ENCODE measurements around the gene CD180. TPM values are rescaled to one million over a fixed set of nuclear protein-coding genes. Genes with fewer than 3 reads are reported as not detected.
A peak's percentile ranks its signal among the peaks of the same experiment; 100 is the strongest.

Gene CD180
- total RNA-seq, 4 donors from 2014 or later: 0.10 to 0.56 (median 0.22) TPM; not detected in 1

DNA sequence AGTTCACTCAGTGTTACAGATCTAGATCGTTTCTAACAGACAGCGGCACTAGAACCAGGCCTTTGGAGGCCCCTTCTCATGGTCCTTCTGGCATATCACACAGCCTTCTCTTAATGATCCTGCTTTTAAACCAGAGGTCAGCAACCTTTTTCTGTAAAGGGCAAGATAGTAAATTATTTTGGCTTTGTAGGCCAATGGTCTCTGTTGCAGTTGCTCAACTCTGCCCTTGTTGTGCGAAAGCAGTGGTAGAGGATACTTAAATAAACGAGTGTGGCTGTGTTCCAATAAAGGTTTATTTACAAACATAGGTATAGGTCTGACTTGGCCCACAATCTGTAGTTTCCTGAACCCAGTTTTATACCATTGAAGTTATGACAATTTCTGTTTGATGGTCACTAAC lies 47.3 kb upstream of the CD180 start:
- DNase-seq (no peak), ATAC-seq (no peak)
- Histone ChIP-seq H3K9me3 (no peaks in the 10 kb centered on the region), H3K4me1 (peaks cover 6 to 11% of the 10 kb centered on the region in 2 donors), H3K4me3 (no peak overlapping the region), H3K36me3 (no peaks in the 10 kb centered on the region), H3K27ac (peak overlapping the region in 1 of 4 donors; percentile 13), H3K27me3 (no peaks in the 10 kb centered on the region)
- TF ChIP-seq, protein P1, sequence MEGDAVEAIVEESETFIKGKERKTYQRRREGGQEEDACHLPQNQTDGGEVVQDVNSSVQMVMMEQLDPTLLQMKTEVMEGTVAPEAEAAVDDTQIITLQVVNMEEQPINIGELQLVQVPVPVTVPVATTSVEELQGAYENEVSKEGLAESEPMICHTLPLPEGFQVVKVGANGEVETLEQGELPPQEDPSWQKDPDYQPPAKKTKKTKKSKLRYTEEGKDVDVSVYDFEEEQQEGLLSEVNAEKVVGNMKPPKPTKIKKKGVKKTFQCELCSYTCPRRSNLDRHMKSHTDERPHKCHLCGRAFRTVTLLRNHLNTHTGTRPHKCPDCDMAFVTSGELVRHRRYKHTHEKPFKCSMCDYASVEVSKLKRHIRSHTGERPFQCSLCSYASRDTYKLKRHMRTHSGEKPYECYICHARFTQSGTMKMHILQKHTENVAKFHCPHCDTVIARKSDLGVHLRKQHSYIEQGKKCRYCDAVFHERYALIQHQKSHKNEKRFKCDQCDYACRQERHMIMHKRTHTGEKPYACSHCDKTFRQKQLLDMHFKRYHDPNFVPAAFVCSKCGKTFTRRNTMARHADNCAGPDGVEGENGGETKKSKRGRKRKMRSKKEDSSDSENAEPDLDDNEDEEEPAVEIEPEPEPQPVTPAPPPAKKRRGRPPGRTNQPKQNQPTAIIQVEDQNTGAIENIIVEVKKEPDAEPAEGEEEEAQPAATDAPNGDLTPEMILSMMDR (IDR thresholded peaks at IDR 0.05 in 4 of 5, conservative IDR thresholded peaks at IDR 0.05 in 1 of 5): no peak
- TF ChIP-seq POLR2A (IDR thresholded peaks at IDR 0.05): no peak
- intact Hi-C loops (cut with DNase I; ENCODE audit: low total_unique reads): loop anchor here (10.0 kb wide), 5 partner anchors 221 to 1211 kb away; no protein-coding TSS in a partner anchor
- in situ Hi-C loops (cut with MboI; ENCODE audit: low sequenced_read_pairs in 4 of 4): loop anchor here (10.0 to 25.0 kb wide), 6 partner anchors 568 to 1221 kb away; no protein-coding TSS in a partner anchor

DNA sequence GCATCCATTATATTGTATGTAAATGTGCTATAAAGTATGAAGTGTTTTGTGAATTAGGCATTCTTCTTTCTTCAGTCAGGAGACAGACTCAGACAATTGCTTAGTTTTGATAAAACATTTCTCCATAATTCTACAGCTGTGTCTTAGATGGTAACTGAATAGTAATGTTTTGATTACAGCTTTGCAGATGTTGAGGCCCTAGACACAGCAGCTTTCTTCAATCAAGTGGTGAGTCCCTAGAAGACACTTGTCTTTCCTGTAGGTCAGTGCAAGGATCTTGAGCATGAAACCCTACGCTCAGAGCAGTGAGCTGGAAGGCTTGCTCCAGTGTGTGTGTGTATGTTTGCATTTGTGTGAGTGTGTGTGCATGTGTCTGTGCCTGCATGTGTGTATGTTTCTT lies 46.8 kb upstream of the CD180 start:
- no peak for ATAC-seq
- in situ Hi-C loops (cut with MboI; ENCODE audit: low sequenced_read_pairs in 4 of 4): loop anchor here (10.0 to 25.0 kb wide), 6 partner anchors 569 to 1221 kb away; no protein-coding TSS in a partner anchor
- TF ChIP-seq POLR2A (IDR thresholded peaks at IDR 0.05): no peak
- TF ChIP-seq, protein P1 (IDR thresholded peaks at IDR 0.05 in 4 of 5, conservative IDR thresholded peaks at IDR 0.05 in 1 of 5): no peak

DNA sequence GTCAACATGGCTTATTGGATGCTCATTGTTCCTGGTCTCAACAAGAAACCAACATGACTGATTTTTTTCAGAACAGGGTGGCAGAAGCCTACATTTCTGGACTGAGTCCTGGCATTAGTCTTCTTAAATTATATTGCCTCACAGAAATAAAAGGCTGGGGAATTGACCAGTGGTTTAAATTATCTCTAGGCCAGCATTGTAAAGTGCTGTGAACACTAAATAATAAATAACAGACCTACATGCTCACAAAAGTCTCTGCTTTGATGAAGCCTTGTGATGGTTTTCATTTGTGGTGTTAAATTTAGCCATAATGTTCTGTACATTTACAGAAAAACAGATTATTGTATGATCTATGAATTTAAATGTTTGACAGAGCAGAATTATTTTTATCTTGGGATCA lies 44.7 kb upstream of the CD180 start:
- Histone ChIP-seq H3K27me3 (no peaks in the 10 kb centered on the region), H3K9me3 (no peaks in the 10 kb centered on the region), H3K36me3 (no peaks in the 10 kb centered on the region), H3K27ac (no peak overlapping the region), H3K4me3 (no peak overlapping the region), H3K4me1 (peaks cover 0 to 6% of the 10 kb centered on the region in 2 donors)
- ATAC-seq (no peak), DNase-seq (no peak)
- TF ChIP-seq, protein P1 (IDR thresholded peaks at IDR 0.05 in 4 of 5, conservative IDR thresholded peaks at IDR 0.05 in 1 of 5): no peak
- TF ChIP-seq POLR2A (IDR thresholded peaks at IDR 0.05): no peak
- in situ Hi-C loops (cut with MboI; ENCODE audit: low sequenced_read_pairs in 4 of 4) (loop anchor here (10.0 to 25.0 kb wide), 6 partner anchors 571 to 1223 kb away; no protein-coding TSS in a partner anchor), intact Hi-C loops (cut with DNase I; ENCODE audit: low total_unique reads) (loop anchor here (10.0 kb wide), 5 partner anchors 223 to 1213 kb away; no protein-coding TSS in a partner anchor)

More for the DNA sequence above, 46.8 kb upstream of the CD180 start:
- no peak overlapping the region for H3K27ac ChIP-seq
- peaks cover 0 to 8% of the 10 kb centered on the region in 2 donors for H3K4me1 ChIP-seq
- no peak overlapping the region for H3K4me3 ChIP-seq
- no peak for DNase-seq
- intact Hi-C loops (cut with DNase I; ENCODE audit: low total_unique reads): loop anchor here (10.0 kb wide), 5 partner anchors 221 to 1211 kb away; no protein-coding TSS in a partner anchor
- H3K36me3 ChIP-seq: no peaks in the 10 kb centered on the region
- H3K27me3 ChIP-seq: no peaks in the 10 kb centered on the region
- no peaks in the 10 kb centered on the region for H3K9me3 ChIP-seq

DNA sequence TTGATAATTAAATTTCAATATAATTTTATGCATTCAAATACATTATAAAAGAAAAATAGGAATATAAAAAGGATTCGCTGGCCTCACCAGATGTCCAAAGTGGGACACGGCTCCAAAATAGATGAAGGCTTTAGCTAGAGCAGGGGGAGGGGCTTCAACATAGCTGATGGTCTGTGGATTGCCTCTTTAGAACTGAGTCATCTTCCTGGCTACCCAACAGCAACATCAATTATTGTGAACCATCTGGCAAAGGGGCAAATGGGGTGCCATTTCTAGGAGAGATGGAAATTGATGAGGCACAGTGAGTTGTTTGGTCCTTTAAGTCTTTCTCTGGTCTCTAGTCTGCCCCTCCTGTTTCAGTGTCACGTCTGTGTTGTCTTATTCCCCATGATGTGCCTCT lies 44.2 kb upstream of the CD180 start:
- in situ Hi-C loops (cut with MboI; ENCODE audit: low sequenced_read_pairs in 4 of 4): loop anchor here (10.0 to 25.0 kb wide), 6 partner anchors 571 to 1224 kb away; no protein-coding TSS in a partner anchor
- peaks cover 0 to under 1% of the 10 kb centered on the region in 2 donors for H3K4me1 ChIP-seq
- no peaks in the 10 kb centered on the region for H3K9me3 ChIP-seq

More for the DNA sequence above, 44.2 kb upstream of the CD180 start:
- DNase-seq: no peak
- H3K27me3 ChIP-seq: no peaks in the 10 kb centered on the region
- no peak overlapping the region for H3K4me3 ChIP-seq
- no peak for TF ChIP-seq POLR2A (IDR thresholded peaks at IDR 0.05)
- TF ChIP-seq, protein P1 (IDR thresholded peaks at IDR 0.05 in 4 of 5, conservative IDR thresholded peaks at IDR 0.05 in 1 of 5): no peak
- no peak overlapping the region for H3K27ac ChIP-seq
- no peak for ATAC-seq
- no peaks in the 10 kb centered on the region for H3K36me3 ChIP-seq
- intact Hi-C loops (cut with DNase I; ENCODE audit: low total_unique reads): loop anchor here (10.0 kb wide), 5 partner anchors 224 to 1214 kb away; no protein-coding TSS in a partner anchor

Measured in gastrocnemius medialis (tissue), 4 donors.